Testis (tissue), 2 donors: ENCODE results near the gene TSSK3.
"Not testable (repeated sequence)": the region's sequence is repeated elsewhere in the genome, so short reads cannot be mapped to it uniquely, and the experiment has no call there.

ENCODE experiments used
- POLR2A ChIP-seq: fragments of 450-650 bp; IDR thresholded peaks from one replicate; pipeline ENCODE4 v1.6.1; 2017; ENCODE audit warnings: antibody characterized with exemption, mild to moderate bottlenecking, moderate library complexity
- TF ChIP-seq, protein P1 (sequence below), 3 experiments: fragments of 450-650 bp in 2 of 3; fragments of 200-600 bp in 1 of 3; sonication (generic) in 1 of 3; IDR thresholded peaks; one replicate each; pipeline ENCODE4 v1.5.1; 2016 to 2019; ENCODE audit warnings: antibody characterized with exemption in 3 of 3, mild to moderate bottlenecking in 2 of 3, moderate library complexity in 1 of 3

DNA sequence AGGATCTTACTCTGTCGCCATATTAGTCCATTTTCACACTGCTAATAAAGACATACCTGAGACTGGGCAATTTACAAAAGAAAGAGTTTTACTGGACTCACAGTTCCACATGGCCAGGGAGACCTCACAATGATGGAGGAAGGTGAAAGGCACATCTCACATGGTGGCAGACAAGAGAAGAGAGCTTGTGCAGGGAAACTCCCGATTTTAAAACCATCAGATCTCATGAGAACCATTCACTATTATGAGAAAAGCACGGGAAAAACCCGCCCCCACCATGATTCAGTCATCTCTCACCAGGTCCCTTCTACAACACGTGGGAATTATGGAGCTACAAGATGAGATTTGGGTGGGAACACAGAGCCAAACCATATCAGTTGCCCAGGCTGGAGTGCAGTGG lies 34.2 kb downstream of the TSSK3 start:
- TF ChIP-seq, protein P1, sequence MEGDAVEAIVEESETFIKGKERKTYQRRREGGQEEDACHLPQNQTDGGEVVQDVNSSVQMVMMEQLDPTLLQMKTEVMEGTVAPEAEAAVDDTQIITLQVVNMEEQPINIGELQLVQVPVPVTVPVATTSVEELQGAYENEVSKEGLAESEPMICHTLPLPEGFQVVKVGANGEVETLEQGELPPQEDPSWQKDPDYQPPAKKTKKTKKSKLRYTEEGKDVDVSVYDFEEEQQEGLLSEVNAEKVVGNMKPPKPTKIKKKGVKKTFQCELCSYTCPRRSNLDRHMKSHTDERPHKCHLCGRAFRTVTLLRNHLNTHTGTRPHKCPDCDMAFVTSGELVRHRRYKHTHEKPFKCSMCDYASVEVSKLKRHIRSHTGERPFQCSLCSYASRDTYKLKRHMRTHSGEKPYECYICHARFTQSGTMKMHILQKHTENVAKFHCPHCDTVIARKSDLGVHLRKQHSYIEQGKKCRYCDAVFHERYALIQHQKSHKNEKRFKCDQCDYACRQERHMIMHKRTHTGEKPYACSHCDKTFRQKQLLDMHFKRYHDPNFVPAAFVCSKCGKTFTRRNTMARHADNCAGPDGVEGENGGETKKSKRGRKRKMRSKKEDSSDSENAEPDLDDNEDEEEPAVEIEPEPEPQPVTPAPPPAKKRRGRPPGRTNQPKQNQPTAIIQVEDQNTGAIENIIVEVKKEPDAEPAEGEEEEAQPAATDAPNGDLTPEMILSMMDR (IDR thresholded peaks at IDR 0.05) = not testable (repeated sequence)
- not testable (repeated sequence) for TF ChIP-seq POLR2A
